Neural crest cell (in vitro differentiated cells): Measurements from ENCODE around the gene CDC16. TPM values are rescaled to one million over a fixed set of nuclear protein-coding genes. Genes with fewer than 3 reads are reported as not detected.

ENCODE experiments used
- DNase-seq: peaks from one replicate; pipeline ENCODE4 v3.0.0; 2021; ENCODE audit warnings: low read depth, mixed read lengths, low spot score
- H3K27ac Mint-ChIP-seq: one replicate; pipeline ENCODE4 v1.8.0; 2021; ENCODE audit warnings: mild to moderate bottlenecking, mixed read lengths; ENCODE audit not compliant: unreplicated experiment
- H3K27me3 Mint-ChIP-seq: 2 replicates; pipeline ENCODE4 v1.8.0; 2021; ENCODE audit warnings: low read depth, mild to moderate bottlenecking, mixed read lengths
- H3K36me3 Mint-ChIP-seq: 2 replicates; pipeline ENCODE4 v1.8.0; 2021; ENCODE audit warnings: low read depth, mild to moderate bottlenecking, mixed read lengths
- H3K4me1 Mint-ChIP-seq: 2 replicates; pipeline ENCODE4 v1.8.0; 2021; ENCODE audit warnings: mixed read lengths
- H3K4me3 Mint-ChIP-seq: one replicate; pipeline ENCODE4 v1.8.0; 2021; ENCODE audit warnings: mild to moderate bottlenecking, mixed read lengths
- H3K9me3 Mint-ChIP-seq: 2 replicates; pipeline ENCODE4 v1.8.0; 2021; ENCODE audit warnings: mixed read lengths
- CTCF ChIP-seq: fragments of 200-600 bp; sonication (generic); conservative IDR thresholded peaks from 2 replicates; pipeline ENCODE4 v1.5.0; 2021; ENCODE audit warnings: antibody characterized with exemption, mild to moderate bottlenecking
- total RNA-seq: library from RNA; stranded (reverse); gene quantifications from 2 replicates; pipeline ENCODE4 v1.2.1, GENCODE V29; 2021

The CDC16 gene
- total RNA-seq, 1 donor from 2014 or later: 72.4 TPM

GRCh38 chr13:114224201-114224600 lies 10.5 kb upstream of the CDC16 start:
- no peaks in the 10 kb centered on the region for H3K9me3 Mint-ChIP-seq
- peaks cover 19% of the 10 kb centered on the region for H3K4me1 Mint-ChIP-seq
- TF ChIP-seq CTCF: no peak
- DNase-seq: no peak
- no peak overlapping the region for H3K4me3 Mint-ChIP-seq
- H3K36me3 Mint-ChIP-seq: no peaks in the 10 kb centered on the region
- no peak overlapping the region for H3K27ac Mint-ChIP-seq
- H3K27me3 Mint-ChIP-seq: peaks cover 16% of the 10 kb centered on the region

- Mint-ChIP-seq H3K4me3 (no peak overlapping the region), H3K27ac (no peak overlapping the region), H3K4me1 (peaks cover 29% of the 10 kb centered on the region), H3K27me3 (peaks cover 30% of the 10 kb centered on the region), H3K9me3 (no peaks in the 10 kb centered on the region), H3K36me3 (no peaks in the 10 kb centered on the region)
- no peak for DNase-seq
- TF ChIP-seq CTCF: no peak
These were observed 9.1 kb upstream of the CDC16 start for GRCh38 chr13:114225610-114226009.

GRCh38 chr13:114226088-114226487 lies 8.6 kb upstream of the CDC16 start:
- no peaks in the 10 kb centered on the region for H3K9me3 Mint-ChIP-seq
- H3K36me3 Mint-ChIP-seq: no peaks in the 10 kb centered on the region
- TF ChIP-seq CTCF: no peak
- peaks cover 33% of the 10 kb centered on the region for H3K27me3 Mint-ChIP-seq
- H3K27ac Mint-ChIP-seq: no peak overlapping the region
- H3K4me1 Mint-ChIP-seq: peaks cover 29% of the 10 kb centered on the region
- no peak overlapping the region for H3K4me3 Mint-ChIP-seq
- DNase-seq: no peak

- peak overlapping the region; percentile 29 for H3K4me3 Mint-ChIP-seq
- peaks cover 35% of the 10 kb centered on the region for H3K27me3 Mint-ChIP-seq
- peak; percentile 88 for TF ChIP-seq CTCF
- peaks cover 29% of the 10 kb centered on the region for H3K4me1 Mint-ChIP-seq
- no peaks in the 10 kb centered on the region for H3K36me3 Mint-ChIP-seq
- peak; percentile 93 for DNase-seq
- H3K9me3 Mint-ChIP-seq: no peaks in the 10 kb centered on the region
- H3K27ac Mint-ChIP-seq: no peak overlapping the region
These were observed 7.9 kb upstream of the CDC16 start for GRCh38 chr13:114226699-114227323.

- no peak overlapping the region for H3K27ac Mint-ChIP-seq
- no peaks in the 10 kb centered on the region for H3K36me3 Mint-ChIP-seq
- peaks cover 22% of the 10 kb centered on the region for H3K4me1 Mint-ChIP-seq
- H3K27me3 Mint-ChIP-seq: peaks cover 41% of the 10 kb centered on the region
- no peak for DNase-seq
- no peaks in the 10 kb centered on the region for H3K9me3 Mint-ChIP-seq
- no peak overlapping the region for H3K4me3 Mint-ChIP-seq
- TF ChIP-seq CTCF: no peak
These were observed 7.2 kb upstream of the CDC16 start for GRCh38 chr13:114227528-114227927.
